Jurkat, Clone E6-1 (cell line): ENCODE data around the gene UGT1A5.
"Not testable (repeated sequence)": the region's sequence is repeated elsewhere in the genome, so short reads cannot be mapped to it uniquely, and the experiment has no call there.

Experiments
- DNase-seq: peaks from one replicate; pipeline ENCODE4 v3.0.0-alpha.2; 2011; ENCODE audit warnings: low read depth, low spot score
- H3K4me3 ChIP-seq: 2 replicates; pipeline ENCODE4 v1.5.1; 2011; ENCODE audit warnings: mild to moderate bottlenecking, low read length, control low read depth, moderate library complexity

Gene UGT1A5

DNA sequence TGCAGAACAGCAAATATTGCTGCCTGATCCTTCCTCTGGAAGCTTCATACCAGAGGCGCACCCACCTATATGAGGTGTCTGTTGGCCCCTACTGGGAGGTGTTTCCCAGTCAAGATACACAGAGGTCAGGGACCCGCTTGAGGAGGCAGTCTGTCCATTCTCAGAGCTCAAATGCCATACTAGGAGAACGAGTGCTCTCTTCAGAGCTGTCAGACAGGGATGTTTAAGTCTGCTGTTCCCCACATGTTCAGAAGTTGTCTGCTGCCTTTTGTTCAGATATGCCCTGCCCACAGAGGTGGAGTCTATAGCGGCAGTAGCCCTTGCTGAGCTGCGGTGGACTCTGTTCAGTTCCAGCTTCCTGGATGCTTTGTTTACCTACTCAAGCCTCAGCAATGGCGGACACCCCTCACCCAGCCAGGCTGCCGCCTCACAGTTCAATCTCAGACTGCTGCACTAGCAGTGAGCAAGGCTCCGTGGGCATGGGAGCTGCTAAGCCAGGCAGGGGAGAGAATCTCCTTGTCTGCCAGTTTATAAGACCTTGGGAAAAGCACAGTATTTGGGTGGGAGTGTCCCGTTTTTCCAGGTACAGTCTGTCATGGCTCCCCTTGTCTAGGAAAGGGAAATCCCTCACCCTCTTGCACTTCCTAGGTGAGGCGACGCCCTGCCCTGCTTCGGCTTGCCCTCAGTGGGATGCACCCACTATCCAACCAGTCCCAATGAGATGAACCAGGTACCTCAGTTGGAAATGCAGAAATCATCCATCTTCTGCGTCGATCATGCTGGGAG, 24.4 kb downstream of the UGT1A5 start:
- H3K4me3 ChIP-seq, DNase-seq: not testable (repeated sequence)

DNA sequence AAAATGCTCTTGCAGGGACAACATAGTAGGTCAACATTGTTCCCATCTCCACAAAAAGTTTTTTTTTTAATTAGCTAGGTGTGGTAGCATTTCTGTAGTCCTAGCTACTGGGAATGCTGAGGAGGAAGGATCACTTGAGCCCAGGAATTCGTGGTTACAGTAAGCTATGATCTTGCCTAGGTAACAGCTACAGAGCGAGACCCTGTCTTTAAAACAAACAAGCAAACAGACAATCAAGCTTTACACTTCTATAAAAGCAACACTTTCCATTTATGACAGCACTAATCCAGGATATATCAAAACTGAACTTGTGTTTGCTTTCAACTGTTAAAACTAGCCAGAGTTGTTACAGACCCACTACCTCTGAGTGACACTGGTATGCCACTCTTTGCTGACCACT, 28.2 kb downstream of the UGT1A5 start:
- no peak overlapping the region for H3K4me3 ChIP-seq
- no peak for DNase-seq

DNA sequence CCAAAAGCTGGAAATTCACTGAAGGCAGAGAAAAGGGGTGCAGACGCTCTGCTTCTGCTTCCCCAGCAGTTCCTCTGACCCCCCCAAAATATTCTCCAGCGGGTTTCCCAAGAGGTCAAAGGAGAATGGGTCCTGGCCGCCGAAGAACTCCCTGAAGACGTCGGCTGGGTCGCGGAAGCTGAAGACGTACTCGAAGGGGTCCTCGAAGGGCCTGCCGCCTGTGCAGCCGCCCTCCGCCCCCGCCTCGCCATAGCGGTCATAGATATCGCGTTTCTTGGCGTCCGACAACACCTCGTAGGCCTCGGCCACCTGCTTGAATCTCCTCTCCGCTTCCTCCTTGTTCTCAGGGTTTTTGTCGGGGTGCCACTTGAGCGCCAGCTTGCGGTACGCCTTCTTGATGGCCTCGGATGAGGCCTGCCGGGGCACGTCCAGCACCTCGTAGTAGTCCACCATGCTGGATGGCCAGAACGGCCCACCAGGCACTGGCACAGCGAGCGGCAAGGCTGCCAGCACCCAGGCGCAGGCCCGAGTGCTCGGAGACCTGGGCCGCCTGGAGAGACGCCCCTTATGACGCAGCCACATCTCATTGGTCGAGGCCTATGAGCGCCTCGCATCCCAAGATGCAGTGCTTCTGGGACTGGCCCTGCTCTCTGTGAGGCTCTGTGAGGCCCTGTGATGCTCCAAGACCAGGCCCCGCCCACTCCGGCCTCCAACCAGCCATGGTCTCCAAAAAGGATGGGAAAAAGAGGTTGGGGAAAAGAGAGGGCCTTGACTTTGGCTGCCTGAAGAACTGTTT, 31.0 kb downstream of the UGT1A5 start:
- no peak for DNase-seq
- no peak overlapping the region for H3K4me3 ChIP-seq

DNA sequence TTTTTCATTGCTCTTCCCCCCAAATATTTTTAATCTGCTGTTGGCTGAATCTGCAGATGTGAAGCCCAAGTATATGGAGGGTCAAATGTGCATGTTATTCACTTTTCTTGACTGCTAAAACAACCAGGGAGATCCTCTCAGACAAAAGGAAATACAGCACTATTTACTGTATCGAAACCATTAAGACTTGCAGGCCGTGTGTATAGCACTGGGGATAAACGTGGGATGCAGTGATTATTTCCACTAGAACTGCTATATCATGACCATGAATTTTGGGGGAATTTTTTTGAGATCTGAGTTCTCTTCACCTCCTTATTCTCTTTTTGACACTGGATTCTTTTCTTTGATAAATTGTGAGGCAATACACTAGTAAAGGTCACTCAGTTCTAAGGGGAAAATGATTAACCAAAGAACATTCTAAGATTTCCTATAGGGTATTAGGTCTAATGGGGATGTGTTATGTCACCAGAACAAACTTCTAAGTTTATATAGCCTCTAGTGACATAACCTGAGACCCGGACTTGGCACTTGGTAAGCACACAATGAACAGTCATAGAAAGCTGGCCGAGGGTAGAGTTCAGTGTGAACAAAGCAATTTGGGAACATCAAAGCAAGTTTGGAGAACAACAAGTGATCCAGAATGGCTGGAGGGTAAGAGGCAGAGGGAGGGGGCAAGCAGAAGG, 32.5 kb downstream of the UGT1A5 start:
- H3K4me3 ChIP-seq: no peak overlapping the region
- no peak for DNase-seq

DNA sequence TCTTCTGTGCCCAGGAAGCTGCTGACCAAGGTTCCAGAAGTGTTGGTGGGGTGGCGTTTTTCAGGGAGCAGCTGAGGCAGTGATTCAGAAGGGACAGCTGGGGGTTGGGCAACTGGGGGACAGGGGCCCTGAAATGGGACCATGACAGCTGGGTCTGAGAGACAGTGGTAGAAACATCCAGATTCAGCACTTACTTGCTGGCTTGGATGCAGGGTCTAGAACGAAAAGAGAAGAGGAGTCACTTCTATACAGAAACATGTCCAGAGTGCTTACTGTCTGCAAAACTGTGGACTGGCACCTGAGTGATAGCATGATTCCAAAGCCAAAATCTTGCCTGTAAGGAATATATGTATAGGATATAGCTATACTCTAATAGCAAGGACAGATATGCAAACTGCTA, 33.1 kb downstream of the UGT1A5 start:
- not testable (repeated sequence) for H3K4me3 ChIP-seq, DNase-seq

DNA sequence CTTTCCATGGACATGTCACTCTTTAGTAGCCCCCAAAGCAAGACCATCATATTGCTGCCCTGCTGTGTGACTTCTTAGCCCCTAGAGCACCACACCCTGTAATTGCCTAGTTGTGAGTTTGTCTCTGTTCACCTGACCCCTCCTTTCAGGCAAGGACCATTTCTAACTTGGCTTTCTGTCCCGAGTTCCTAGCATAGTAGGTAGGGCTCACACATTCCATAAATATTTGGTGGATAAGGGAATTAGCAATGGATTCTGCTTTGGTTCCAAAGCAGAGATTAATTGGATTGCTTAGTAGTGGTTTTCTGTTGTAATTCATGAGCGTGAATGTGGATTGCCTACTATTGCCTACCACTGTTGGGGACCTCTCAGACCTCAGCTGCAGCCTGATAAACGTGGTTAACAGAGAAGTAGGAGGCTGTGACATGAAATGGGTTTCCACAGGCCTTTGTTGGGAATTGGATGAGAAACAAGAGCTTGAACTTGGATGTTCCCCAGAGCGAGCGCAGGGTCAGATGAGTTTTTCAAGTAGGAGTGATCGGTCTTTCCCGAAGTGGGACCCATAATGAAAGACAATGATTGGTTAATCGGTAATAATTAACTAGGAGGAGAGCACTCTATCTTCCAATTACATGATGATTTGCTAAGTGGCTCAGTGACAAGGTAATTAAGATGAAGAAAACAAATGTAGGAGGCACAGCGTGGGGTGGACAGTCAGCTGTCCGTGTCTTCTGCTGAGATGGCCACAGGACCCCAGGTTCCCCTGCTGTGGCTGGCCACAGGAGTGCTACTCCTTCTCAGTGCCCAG, 34.0 kb downstream of the UGT1A5 start:
- no peak overlapping the region for H3K4me3 ChIP-seq
- no peak for DNase-seq

DNA sequence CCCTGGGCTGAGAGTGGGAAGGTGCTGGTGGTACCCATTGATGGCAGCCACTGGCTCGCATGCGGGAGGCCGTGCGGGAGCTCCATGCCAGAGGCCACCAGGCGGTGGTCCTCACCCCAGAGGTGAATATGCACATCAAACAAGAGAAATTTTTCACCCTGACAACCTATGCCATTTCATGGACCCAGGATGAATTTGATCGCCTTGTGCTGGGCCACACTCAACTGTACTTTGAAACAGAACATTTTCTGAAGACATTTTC, 34.5 kb downstream of the UGT1A5 start:
- DNase-seq: no peak
- no peak overlapping the region for H3K4me3 ChIP-seq

DNA sequence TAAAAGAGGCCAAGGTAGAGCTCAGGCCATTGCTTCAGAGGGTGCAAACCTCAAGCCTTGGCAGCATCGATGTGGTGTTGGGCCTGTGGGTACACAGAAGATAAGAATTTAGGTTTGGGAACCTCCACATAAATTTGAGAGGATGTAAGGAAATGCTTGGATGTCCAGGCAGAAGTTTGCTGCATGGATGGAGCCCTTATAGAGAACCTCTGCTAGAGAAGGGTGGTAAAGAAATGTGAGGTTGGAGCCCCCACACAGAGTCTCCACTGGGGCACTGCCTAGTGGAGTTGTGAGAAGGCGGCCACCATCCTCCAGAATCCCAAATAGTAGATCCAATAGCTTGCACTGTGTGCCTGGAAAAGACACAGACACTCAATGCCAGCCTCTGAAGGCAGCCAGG, 38.0 kb downstream of the UGT1A5 start:
- H3K4me3 ChIP-seq, DNase-seq: not testable (repeated sequence)

DNA sequence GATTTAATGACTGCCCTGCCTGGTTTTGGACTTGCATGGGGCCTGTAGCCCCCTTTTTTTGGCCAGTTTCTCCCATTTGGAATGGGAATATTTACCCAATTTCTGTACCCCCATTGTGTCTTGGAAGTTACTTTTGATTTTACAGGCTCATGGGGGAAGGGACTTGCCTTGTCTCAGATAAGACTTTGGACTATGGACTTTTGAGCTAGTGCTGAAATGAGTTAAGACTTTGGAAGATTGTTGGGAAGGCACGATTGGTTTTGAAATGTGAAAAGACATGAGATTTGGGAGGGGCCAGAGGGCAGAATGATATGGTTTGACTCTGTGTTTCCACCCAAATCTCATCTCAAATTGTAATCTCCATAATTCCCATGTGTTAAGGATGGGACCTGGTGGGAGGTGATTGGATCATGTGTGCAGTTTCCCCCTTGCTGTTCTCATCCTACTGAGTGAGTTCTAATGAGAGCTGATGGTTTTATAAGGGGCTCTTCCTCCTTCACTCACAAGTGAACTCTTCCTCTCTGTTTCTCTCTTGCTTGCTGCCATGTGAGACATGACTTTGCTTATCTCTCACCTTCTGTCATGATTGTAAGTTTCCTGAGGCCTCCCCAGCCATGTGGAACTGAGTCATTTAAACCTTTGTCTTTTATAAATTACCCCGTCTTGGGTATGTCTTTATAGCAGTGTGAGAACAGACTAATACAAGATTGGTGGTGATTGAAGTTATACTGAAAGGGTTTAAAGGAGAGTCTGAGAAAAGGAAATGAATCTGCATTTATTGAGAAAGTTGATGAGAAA, 38.7 kb downstream of the UGT1A5 start:
- H3K4me3 ChIP-seq, DNase-seq: not testable (repeated sequence)

DNA sequence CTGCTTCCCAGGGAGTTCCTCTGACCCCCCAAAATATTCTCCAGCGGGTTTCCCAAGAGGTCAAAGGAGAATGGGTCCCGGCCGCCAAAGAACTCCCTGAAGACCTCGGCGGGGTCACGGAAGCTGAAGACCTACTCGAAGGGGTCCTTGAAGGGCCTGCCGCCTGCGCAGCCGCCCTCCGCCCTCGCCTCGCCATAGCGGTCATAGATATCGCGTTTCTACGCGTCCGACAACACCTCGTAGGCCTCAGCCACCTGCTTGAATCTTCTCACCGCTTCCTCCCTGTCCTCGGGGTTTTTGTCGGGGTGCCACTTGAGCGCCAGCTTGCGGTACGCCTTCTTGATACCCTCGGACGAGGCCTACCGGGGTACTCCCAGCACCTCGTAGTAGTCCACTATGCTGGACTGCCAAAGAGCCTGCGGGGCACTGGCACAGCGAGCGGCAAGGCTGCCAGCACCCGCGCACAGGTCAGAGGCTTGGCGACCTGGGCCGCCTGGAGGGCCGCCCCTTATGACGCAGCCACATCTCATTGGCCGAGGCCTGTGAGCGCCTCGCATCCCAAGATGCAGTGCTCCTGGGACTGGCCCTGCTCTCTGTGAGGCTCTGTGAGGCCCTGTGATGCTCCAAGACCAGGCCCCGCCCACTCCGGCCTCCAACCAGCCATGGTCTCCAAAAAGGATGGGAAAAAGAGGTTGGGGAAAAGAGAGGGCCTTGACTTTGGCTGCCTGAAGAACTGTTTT, 42.3 kb downstream of the UGT1A5 start:
- DNase-seq: no peak
- no peak overlapping the region for H3K4me3 ChIP-seq

DNA sequence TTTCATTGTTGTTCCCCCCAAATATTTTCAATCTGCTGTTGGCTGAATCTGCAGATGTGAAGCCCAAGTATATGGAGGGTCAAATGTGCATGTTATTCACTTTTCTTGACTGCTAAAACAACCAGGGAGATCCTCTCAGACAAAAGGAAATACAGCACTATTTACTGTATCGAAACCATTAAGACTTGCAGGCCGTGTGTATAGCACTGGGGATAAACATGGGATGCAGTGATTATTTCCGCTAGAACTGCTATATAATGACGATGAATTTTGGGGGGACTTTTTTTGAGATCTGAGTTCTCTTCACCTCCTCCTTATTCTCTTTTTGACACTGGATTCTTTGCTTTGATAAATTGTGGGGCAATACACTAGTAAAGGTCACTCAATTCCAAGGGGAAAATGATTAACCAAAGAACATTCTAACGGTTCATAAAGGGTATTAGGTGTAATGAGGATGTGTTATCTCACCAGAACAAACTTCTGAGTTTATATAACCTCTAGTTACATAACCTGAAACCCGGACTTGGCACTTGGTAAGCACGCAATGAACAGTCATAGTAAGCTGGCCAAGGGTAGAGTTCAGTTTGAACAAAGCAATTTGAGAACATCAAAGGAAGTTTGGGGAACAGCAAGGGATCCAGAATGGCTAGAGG, 43.8 kb downstream of the UGT1A5 start:
- no peak overlapping the region for H3K4me3 ChIP-seq
- DNase-seq: no peak

DNA sequence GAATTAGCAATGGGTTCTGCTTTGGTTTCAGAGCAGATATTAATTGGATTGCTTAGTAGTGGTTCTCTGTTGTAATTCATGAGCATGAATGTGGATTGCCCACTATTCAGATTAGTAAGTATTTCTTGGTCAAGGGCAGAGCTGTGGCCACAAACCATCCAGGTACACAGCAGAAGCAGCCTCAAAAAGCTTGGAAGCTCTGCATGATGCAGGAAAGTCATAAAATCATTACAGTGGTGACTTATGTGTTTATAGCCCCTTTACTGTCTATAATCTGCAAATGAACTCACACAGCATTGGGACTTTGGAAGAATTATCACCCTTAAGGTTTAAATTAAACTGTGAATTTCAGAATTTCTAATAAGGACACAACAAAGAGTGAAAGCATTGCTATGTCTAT, 45.4 kb downstream of the UGT1A5 start:
- no peak for DNase-seq
- no peak overlapping the region for H3K4me3 ChIP-seq

DNA sequence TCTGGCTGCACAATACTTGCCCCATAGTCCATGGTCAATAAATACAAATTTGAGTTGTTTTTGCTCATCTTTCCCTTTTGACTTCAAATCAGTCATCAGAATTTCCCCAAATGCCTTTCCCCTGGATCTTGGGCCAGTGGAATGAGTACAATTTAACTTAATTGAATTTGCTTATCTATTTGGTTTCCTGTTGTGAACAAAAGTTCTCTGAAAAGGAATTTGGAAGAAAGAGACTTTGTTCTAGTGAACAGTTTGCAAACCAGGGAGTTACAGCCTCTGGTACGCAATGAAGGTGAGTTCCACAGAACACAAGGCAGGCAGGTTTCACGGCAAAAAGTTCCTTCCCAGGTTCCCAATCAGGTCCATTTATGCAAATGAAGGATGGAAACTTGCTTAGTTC, 46.1 kb downstream of the UGT1A5 start:
- H3K4me3 ChIP-seq: no peak overlapping the region
- DNase-seq: no peak

DNA sequence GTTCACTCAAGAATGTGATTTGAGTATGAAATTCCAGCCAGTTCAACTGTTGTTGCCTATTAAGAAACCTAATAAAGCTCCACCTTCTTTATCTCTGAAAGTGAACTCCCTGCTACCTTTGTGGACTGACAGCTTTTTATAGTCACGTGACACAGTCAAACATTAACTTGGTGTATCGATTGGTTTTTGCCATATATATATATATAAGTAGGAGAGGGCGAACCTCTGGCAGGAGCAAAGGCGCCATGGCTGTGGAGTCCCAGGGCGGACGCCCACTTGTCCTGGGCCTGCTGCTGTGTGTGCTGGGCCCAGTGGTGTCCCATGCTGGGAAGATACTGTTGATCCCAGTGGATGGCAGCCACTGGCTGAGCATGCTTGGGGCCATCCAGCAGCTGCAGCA, 47.3 kb downstream of the UGT1A5 start, which contains the start of gene UGT1A1:
Gene UGT1A1 (plus strand): TSS at position 228 of the 400 bp plus-strand sequence. CDS start 18 bp downstream, at position 246.
- H3K4me3 ChIP-seq: no peak within 1 kb of the TSS
- DNase-seq: no peak

DNA sequence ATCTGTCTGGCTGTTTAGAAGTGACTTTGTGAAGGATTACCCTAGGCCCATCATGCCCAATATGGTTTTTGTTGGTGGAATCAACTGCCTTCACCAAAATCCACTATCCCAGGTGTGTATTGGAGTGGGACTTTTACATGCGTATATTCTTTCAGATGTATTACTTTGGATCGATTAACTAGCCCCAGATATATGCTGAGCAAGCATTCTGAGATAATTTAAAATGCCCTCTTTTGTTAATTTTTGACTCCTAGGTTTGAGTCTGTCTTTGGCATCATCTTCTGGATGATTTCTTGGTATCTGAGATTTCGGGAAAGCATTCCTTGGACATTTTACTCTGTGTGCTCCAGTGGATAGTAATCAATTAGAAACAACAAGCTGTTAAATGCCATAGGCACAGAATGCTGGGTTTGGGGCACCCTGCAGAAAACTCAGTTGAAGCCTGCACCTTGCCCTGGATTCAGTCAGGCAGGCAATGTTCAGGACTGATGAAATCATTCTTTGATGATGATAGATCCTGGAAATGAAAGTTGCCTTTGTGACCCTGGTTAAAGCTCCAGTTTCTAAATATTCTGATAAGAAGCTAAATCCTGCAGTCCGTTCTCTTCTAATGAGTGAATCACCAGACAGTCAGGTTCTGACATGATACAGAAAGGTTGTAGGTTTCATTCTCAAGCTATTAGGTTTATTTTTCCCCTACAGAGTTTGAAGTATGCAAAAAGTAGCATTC, 48.5 kb downstream of the UGT1A5 start:
- no peak overlapping the region for H3K4me3 ChIP-seq
- DNase-seq: no peak

DNA sequence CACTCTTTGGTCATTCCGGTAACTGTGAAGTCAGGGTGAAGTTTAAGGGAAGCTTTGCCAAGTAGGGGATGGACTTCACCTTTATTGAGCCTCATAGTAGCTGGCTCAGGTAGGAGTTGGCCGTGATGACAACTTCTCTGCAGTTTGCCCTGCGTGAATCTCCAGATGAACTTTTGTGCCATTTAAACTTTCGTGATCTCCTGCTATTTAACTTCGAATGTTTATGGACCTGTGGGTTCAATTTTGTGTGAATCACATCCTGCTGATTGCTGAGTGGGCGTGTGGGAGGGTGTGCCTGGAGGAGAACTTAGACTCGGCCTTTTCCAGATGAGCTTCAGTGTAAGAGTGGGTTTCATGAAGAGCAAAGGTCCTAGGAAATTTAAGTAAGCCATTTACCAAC, 51.6 kb downstream of the UGT1A5 start:
- DNase-seq: no peak
- no peak overlapping the region for H3K4me3 ChIP-seq

DNA sequence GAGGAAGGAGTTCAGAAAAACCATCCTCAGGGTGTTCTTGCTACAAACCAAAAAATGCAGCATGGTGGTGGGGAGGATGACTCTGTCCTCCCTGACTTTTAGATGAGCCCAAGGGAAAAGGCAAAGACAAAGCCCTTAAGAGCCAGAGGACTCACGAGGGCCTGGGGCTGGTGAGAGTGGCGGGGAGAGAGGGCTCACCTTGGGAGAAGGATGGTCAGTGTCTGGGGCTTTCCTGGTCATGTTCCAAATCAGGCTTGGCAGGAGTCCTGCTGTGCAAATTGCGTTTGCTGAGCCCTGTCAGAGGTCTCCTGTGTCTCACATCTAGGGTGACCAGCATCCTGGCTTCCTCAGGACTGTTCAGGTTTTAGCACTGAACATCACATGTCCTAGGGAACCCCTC, 52.1 kb downstream of the UGT1A5 start:
- no peak overlapping the region for H3K4me3 ChIP-seq
- DNase-seq: no peak
